SU-DHL-6 (cell line): Measurements from ENCODE around the gene PRDM16.

Experiments
- CTCF ChIP-seq: fragments of 200-600 bp; sonication (generic); IDR thresholded peaks from one replicate; pipeline ENCODE4 v1.5.1; 2017; ENCODE audit warnings: antibody characterized with exemption, mild to moderate bottlenecking, low read length, moderate library complexity; ENCODE audit not compliant: insufficient read depth, poor library complexity, severe bottlenecking
- EZH2phosphoT487 ChIP-seq: fragments of 200-600 bp; sonication (generic), shearing (Covaris generic); conservative IDR thresholded peaks from 2 replicates; pipeline ENCODE4 v1.6.1; 2018; ENCODE audit warnings: mild to moderate bottlenecking, antibody characterized with exemption, low read length, moderate library complexity, mixed read lengths

DNA sequence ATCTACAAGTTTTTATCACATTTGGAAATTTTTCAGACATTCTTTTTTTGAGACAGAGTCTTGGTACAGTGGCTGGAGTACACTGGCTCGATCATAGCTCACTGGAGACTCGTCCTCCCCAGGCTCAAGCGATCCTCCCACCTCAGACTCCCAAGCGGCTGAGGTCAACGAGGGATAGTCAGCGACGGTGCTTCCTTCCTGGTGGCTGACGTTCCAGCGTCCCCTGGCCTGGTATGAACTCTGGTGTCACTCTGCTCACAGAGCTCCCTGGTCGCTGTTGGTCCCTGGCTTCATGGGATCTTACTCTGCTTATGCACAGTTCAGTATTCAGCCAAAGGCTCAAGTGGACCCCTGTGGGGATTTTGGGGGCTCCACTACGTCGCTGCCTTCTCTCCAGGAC lies 382.0 kb downstream of the PRDM16 start:
- TF ChIP-seq CTCF (no peak), EZH2phosphoT487 (no peak)
